Hepatocyte (in vitro differentiated cells): ENCODE results near the gene COL7A1. TPM values are rescaled to one million over a fixed set of nuclear protein-coding genes. Genes with fewer than 3 reads are reported as not detected.

Experiments
- DNase-seq: peaks from one replicate; pipeline ENCODE4 v3.0.0-alpha.2; 2016; ENCODE audit warnings: low spot score
- H2AFZ ChIP-seq: fragments of 200-600 bp; sonication (generic); 2 replicates; pipeline ENCODE4 v1.6.0; 2016; ENCODE audit warnings: antibody characterized with exemption, mild to moderate bottlenecking
- H3K27ac ChIP-seq: fragments of 200-600 bp; sonication (generic); 2 replicates; pipeline ENCODE4 v1.5.1; 2016; ENCODE audit warnings: mild to moderate bottlenecking
- H3K27me3 ChIP-seq: fragments of 200-600 bp; sonication (generic); 2 replicates; pipeline ENCODE4 v1.6.1; 2016
- H3K36me3 ChIP-seq: fragments of 200-600 bp; sonication (generic); replicated peaks from 2 replicates; pipeline ENCODE4 v1.5.1; 2016; ENCODE audit warnings: low read depth; ENCODE audit not compliant: insufficient read depth
- H3K4me1 ChIP-seq: fragments of 200-600 bp; sonication (generic); 2 replicates; pipeline ENCODE4 v1.5.1; 2016; ENCODE audit warnings: mild to moderate bottlenecking, moderate library complexity; ENCODE audit not compliant: insufficient read depth
- H3K4me2 ChIP-seq: fragments of 200-600 bp; sonication (generic); 2 replicates; pipeline ENCODE4 v1.6.0; 2016
- H3K4me3 ChIP-seq: fragments of 200-600 bp; sonication (generic); 2 replicates; pipeline ENCODE4 v1.5.1; 2016; ENCODE audit warnings: mild to moderate bottlenecking
- H3K79me2 ChIP-seq: fragments of 200-600 bp; sonication (generic); 2 replicates; pipeline ENCODE4 v1.6.0; 2017; ENCODE audit warnings: mild to moderate bottlenecking
- H3K9me2 ChIP-seq: fragments of 200-600 bp; sonication (generic); replicated peaks from 2 replicates; pipeline ENCODE4 v1.6.0; 2017; ENCODE audit warnings: mild to moderate bottlenecking; ENCODE audit not compliant: insufficient read depth
- H3K9me3 ChIP-seq: fragments of 200-600 bp; sonication (generic); 2 replicates; pipeline ENCODE4 v1.5.1; 2016; ENCODE audit warnings: low read depth, mild to moderate bottlenecking
- H4K20me1 ChIP-seq: fragments of 200-600 bp; sonication (generic); 2 replicates; pipeline ENCODE4 v1.6.0; 2016; ENCODE audit warnings: mild to moderate bottlenecking; ENCODE audit not compliant: insufficient read depth, poor library complexity, severe bottlenecking
- EZH2 ChIP-seq: fragments of 200-600 bp; sonication (generic); IDR thresholded peaks from 2 replicates; pipeline ENCODE4 v1.6.1; 2016; ENCODE audit warnings: antibody characterized with exemption, mild to moderate bottlenecking, borderline replicate concordance
- EZH2phosphoT487 ChIP-seq: fragments of 200-600 bp; sonication (generic); IDR thresholded peaks from one replicate; pipeline ENCODE4 v1.6.1; 2018; ENCODE audit warnings: antibody characterized with exemption, mild to moderate bottlenecking, low read depth, moderate library complexity; ENCODE audit not compliant: unreplicated experiment, severe bottlenecking
- WGBS: methylation state at CpG from one replicate; pipeline ENCODE4 v1.1.6; 2016; ENCODE audit warnings: low lambda C conversion rate; ENCODE audit errors: missing lambda C conversion rate; 5-methylcytosine and 5-hydroxymethylcytosine counted together
- polyA plus RNA-seq: library from polyadenylated mRNA; unstranded; fragments of >200 nt; fragmentation: Nextera tagmentation; extraction: Ambion mirVana; gene quantifications from 2 replicates; pipeline ENCODE4 v1.2.1, GENCODE V29; 2016
- total RNA-seq: library from RNA; depleted of rRNA; stranded (reverse); fragments of >200 nt; gene quantifications from 2 replicates; pipeline ENCODE4 v1.2.3, GENCODE V29; 2014
- TF ChIP-seq, protein P1 (sequence below): fragments of 200-600 bp; sonication (generic); IDR thresholded peaks from 2 replicates; pipeline ENCODE4 v1.5.1; 2016; ENCODE audit warnings: antibody characterized with exemption, mild to moderate bottlenecking; ENCODE audit not compliant: poor library complexity

COL7A1 gene
- total and polyA plus RNA-seq, 2 experiments from 2014 or later = 17.4 to 19.6 TPM

DNA sequence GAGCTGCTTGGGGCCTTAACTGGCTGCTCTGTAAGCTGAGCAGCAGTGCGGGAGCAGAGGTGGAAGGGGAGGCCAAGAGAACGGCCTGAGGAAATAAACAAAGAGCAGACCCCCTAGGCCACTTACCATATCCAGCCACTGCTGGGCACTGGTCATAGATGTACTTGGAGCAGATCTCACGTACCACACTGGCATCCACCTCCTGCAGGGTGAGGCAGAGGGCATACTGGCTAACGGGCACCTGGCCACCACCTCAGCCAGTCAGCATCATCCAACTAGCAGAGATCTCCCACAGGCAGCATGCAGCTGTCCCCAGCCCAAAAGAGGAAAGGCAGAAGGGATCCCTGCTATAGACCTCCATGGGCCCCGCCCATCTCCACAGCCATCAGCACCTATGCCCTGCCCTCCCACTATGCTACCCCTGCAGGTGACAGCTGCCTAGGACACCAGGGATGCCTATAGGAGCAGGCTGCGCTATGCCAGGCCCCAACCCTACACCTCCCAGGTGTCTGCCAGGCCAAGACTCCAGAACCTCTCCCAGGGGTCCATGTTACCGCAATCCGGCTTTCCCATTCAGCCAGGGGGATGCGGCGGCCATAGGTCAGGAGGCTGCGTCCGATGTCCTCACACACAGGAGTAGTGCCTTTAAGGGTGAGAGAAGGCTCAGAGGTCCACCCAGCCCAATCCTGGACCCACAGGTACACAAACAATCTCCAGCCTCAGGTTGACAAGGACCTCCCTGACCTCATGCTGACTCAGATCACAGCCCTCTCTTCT, 4.6 kb upstream of the COL7A1 start:
- 93% methylated on average over 12 of the region's 12 CpGs for WGBS
- Histone ChIP-seq H3K27ac (peak overlapping the region; percentile 95), H3K27me3 (no peaks in the 10 kb centered on the region), H2AFZ (no peak overlapping the region), H3K79me2 (no peaks in the 10 kb centered on the region), H3K4me2 (no peak overlapping the region), H3K4me1 (peaks cover 45% of the 10 kb centered on the region), H3K9me3 (no peaks in the 10 kb centered on the region), H3K4me3 (no peak overlapping the region), H4K20me1 (no peaks in the 10 kb centered on the region), H3K9me2 (no peaks in the 10 kb centered on the region), H3K36me3 (no peaks in the 10 kb centered on the region)
- no peak for DNase-seq
- TF ChIP-seq, protein P1, sequence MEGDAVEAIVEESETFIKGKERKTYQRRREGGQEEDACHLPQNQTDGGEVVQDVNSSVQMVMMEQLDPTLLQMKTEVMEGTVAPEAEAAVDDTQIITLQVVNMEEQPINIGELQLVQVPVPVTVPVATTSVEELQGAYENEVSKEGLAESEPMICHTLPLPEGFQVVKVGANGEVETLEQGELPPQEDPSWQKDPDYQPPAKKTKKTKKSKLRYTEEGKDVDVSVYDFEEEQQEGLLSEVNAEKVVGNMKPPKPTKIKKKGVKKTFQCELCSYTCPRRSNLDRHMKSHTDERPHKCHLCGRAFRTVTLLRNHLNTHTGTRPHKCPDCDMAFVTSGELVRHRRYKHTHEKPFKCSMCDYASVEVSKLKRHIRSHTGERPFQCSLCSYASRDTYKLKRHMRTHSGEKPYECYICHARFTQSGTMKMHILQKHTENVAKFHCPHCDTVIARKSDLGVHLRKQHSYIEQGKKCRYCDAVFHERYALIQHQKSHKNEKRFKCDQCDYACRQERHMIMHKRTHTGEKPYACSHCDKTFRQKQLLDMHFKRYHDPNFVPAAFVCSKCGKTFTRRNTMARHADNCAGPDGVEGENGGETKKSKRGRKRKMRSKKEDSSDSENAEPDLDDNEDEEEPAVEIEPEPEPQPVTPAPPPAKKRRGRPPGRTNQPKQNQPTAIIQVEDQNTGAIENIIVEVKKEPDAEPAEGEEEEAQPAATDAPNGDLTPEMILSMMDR = no peak
- TF ChIP-seq EZH2phosphoT487 (no peak), EZH2 (no peak)

- no peaks in the 10 kb centered on the region for H3K9me3 ChIP-seq
- 76% methylated on average over 11 of the region's 11 CpGs for WGBS
- peak overlapping the region; percentile 8 for H3K4me2 ChIP-seq
- DNase-seq = no peak
- H2AFZ ChIP-seq = no peak overlapping the region
- no peaks in the 10 kb centered on the region for H4K20me1 ChIP-seq
- no peaks in the 10 kb centered on the region for H3K79me2 ChIP-seq
- no peaks in the 10 kb centered on the region for H3K9me2 ChIP-seq
- no peak overlapping the region for H3K4me3 ChIP-seq
- H3K27me3 ChIP-seq = no peaks in the 10 kb centered on the region
- H3K27ac ChIP-seq = peak overlapping the region; percentile 95
- peaks cover 46% of the 10 kb centered on the region for H3K4me1 ChIP-seq
- no peak for TF ChIP-seq EZH2phosphoT487
- TF ChIP-seq, protein P1 = no peak
- TF ChIP-seq EZH2 = no peak
- no peaks in the 10 kb centered on the region for H3K36me3 ChIP-seq
These were observed 4.0 kb upstream of the COL7A1 start for GRCh38 chr3:48599077-48599501.

DNA sequence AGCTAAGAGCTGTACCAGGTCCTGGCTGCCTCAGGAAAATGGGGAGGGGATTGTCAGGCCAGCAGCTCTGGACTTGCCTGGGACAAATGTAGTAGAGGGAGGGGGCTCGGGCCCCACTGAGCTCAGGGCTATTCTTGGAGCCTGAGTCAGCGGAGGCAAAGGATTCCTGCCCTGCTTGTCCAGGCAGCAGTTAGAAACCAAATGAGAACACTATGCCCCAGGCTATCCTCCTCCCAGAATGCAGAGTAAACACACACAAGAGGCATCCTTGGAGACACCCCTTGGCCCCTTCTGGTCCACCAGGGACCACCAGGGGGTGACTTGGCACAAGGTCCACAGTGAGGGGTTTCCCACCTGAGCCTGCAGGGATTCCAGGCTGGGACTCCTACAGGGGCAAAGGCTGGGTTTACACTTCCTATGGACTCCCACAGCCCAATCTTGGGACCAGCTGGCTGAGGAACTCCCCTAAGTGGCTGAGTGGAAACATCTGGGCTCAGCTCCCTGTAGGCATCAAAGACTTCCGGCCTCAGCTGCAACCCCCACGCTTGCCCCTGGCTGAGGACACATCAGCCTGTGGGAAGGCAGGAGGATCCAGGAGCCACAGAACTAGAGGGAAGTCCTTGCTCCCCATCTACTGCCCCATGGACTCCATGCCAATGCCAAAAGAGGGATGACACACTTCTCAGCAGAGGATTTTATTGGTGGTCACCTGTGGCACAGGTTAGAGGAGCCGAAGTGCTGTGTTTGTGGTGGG, 3.4 kb upstream of the COL7A1 start:
- H3K9me2 ChIP-seq = no peaks in the 10 kb centered on the region
- 52% methylated on average over 5 of the region's 5 CpGs for WGBS
- peak overlapping the region; percentile 95 for H3K27ac ChIP-seq
- no peaks in the 10 kb centered on the region for H3K27me3 ChIP-seq
- peak overlapping the region; percentile 53 for H3K4me2 ChIP-seq
- no peaks in the 10 kb centered on the region for H4K20me1 ChIP-seq
- H3K79me2 ChIP-seq = no peaks in the 10 kb centered on the region
- H3K9me3 ChIP-seq = no peaks in the 10 kb centered on the region
- no peak overlapping the region for H2AFZ ChIP-seq
- TF ChIP-seq EZH2 = no peak
- TF ChIP-seq, protein P1 = no peak
- no peak for TF ChIP-seq EZH2phosphoT487
- peak; percentile 83 for DNase-seq
- H3K4me3 ChIP-seq = no peak overlapping the region
- H3K4me1 ChIP-seq = peaks cover 46% of the 10 kb centered on the region
- H3K36me3 ChIP-seq = no peaks in the 10 kb centered on the region
